Type B pancreatic cell (in vitro differentiated cells): ENCODE data around the gene OTOG. TPM values are rescaled to one million over a fixed set of nuclear protein-coding genes. Genes with fewer than 3 reads are reported as not detected.

Source experiments
- DNase-seq: peaks from one replicate; pipeline ENCODE4 v3.0.0; 2021; ENCODE audit warnings: mixed read lengths; ENCODE audit not compliant: unreplicated experiment; ENCODE audit errors: extremely low spot score
- H3K27ac Mint-ChIP-seq: 2 replicates; pipeline ENCODE4 v1.8.0; 2021; ENCODE audit warnings: mild to moderate bottlenecking, mixed read lengths
- H3K27me3 Mint-ChIP-seq: 2 replicates; pipeline ENCODE4 v1.8.0; 2021; ENCODE audit warnings: mixed read lengths
- H3K36me3 Mint-ChIP-seq: 2 replicates; pipeline ENCODE4 v1.8.0; 2021; ENCODE audit warnings: mixed read lengths
- H3K4me1 Mint-ChIP-seq: one replicate; pipeline ENCODE4 v1.8.0; 2021; ENCODE audit warnings: mixed read lengths; ENCODE audit not compliant: unreplicated experiment
- H3K4me3 Mint-ChIP-seq: 2 replicates; pipeline ENCODE4 v1.8.0; 2021; ENCODE audit warnings: mild to moderate bottlenecking, mixed read lengths
- H3K9me3 Mint-ChIP-seq: 2 replicates; pipeline ENCODE4 v1.8.0; 2021; ENCODE audit warnings: mixed read lengths
- CTCF ChIP-seq: fragments of 200-600 bp; sonication (generic); conservative IDR thresholded peaks from 2 replicates; pipeline ENCODE4 v1.5.0; 2021; ENCODE audit warnings: antibody characterized with exemption, mild to moderate bottlenecking
- total RNA-seq: library from RNA; stranded (reverse); gene quantifications from 2 replicates; pipeline ENCODE4 v1.2.1, GENCODE V29; 2021; ENCODE audit warnings: low replicate concordance

The OTOG gene
- total RNA-seq, 1 donor from 2014 or later = 1.5 TPM

- Mint-ChIP-seq H3K27ac (no peak overlapping the region), H3K27me3 (peaks cover 15% of the 10 kb centered on the region), H3K36me3 (no peaks in the 10 kb centered on the region), H3K9me3 (no peaks in the 10 kb centered on the region), H3K4me3 (no peak overlapping the region), H3K4me1 (peaks cover 5% of the 10 kb centered on the region)
- no peak for TF ChIP-seq CTCF
- DNase-seq = peak; percentile 50
Observed at GRCh38 chr11:17561111-17561415, 14.0 kb downstream of the OTOG start.

DNA sequence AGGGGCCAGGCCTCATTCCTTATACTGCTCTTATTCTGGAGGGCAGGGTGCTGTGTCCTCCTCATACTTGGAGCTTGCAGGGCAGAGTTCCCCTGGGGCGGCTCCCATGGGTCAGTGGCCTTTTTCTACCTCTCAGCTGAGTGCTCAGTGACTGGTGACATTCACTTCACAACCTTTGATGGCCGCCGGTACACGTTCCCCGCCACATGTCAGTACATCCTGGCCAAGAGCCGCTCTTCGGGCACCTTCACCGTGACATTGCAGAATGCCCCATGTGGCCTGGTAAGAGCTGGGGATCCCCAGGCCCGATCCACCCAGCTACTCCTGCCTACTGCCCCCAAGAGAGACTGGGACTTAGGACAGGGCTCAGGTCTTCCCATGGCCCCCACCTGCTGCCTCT is 14.5 kb downstream of the OTOG start:
- no peak for TF ChIP-seq CTCF
- no peaks in the 10 kb centered on the region for H3K9me3 Mint-ChIP-seq
- no peak overlapping the region for H3K4me3 Mint-ChIP-seq
- no peak overlapping the region for H3K27ac Mint-ChIP-seq
- no peaks in the 10 kb centered on the region for H3K36me3 Mint-ChIP-seq
- H3K4me1 Mint-ChIP-seq = peaks cover 5% of the 10 kb centered on the region
- DNase-seq = peak; percentile 50
- H3K27me3 Mint-ChIP-seq = peaks cover 15% of the 10 kb centered on the region

DNA sequence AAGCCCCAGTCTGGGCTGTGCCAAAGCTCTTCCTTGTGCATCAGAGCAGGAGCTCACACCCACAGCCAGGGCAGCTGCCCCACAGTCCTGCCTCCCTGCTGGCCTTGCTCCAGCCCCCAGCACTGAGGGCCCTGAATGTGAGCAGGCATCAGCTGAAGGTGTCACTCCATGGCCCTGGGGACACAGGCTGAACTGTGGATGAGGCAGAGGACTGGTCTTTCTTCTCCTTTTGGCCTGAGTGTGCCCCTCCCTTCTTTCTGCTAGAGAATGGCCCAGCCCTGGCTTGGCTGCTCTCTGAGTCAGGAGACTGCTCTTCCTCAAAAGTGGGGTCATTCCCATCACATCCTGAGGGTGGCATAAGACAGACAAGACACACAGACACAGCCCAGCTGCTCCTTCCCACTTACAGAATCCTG is 16.2 kb downstream of the OTOG start:
- no peaks in the 10 kb centered on the region for H3K9me3 Mint-ChIP-seq
- no peak for TF ChIP-seq CTCF
- H3K27me3 Mint-ChIP-seq = peaks cover 15% of the 10 kb centered on the region
- H3K27ac Mint-ChIP-seq = no peak overlapping the region
- H3K36me3 Mint-ChIP-seq = no peaks in the 10 kb centered on the region
- no peak overlapping the region for H3K4me3 Mint-ChIP-seq
- H3K4me1 Mint-ChIP-seq = peaks cover 5% of the 10 kb centered on the region
- peak; percentile 53 for DNase-seq

GRCh38 chr11:17563961-17564686 is 17.1 kb downstream of the OTOG start:
- peak; percentile 32 for DNase-seq

GRCh38 chr11:17564687-17565042 is 17.6 kb downstream of the OTOG start:
- no peaks in the 10 kb centered on the region for H3K36me3 Mint-ChIP-seq
- H3K4me3 Mint-ChIP-seq = no peak overlapping the region
- peaks cover 18% of the 10 kb centered on the region for H3K27me3 Mint-ChIP-seq
- H3K4me1 Mint-ChIP-seq = peaks cover 5% of the 10 kb centered on the region
- DNase-seq = no peak
- H3K27ac Mint-ChIP-seq = no peak overlapping the region
- peak; percentile 52 for TF ChIP-seq CTCF
- H3K9me3 Mint-ChIP-seq = no peaks in the 10 kb centered on the region

More at GRCh38 chr11:17563961-17564686, 17.1 kb downstream of the OTOG start:
- Mint-ChIP-seq H3K27ac (no peak overlapping the region), H3K27me3 (peaks cover 15% of the 10 kb centered on the region), H3K4me3 (no peak overlapping the region), H3K4me1 (peaks cover 5% of the 10 kb centered on the region), H3K9me3 (no peaks in the 10 kb centered on the region), H3K36me3 (no peaks in the 10 kb centered on the region)
- no peak for TF ChIP-seq CTCF

GRCh38 chr11:17568944-17569343 is 21.9 kb downstream of the OTOG start:
- Mint-ChIP-seq H3K27me3 (peaks cover 27% of the 10 kb centered on the region), H3K4me3 (no peak overlapping the region)
- DNase-seq = peak; percentile 40

More at GRCh38 chr11:17568944-17569343, 21.9 kb downstream of the OTOG start:
- no peaks in the 10 kb centered on the region for H3K9me3 Mint-ChIP-seq
- TF ChIP-seq CTCF = no peak
- H3K27ac Mint-ChIP-seq = no peak overlapping the region
- H3K4me1 Mint-ChIP-seq = peaks cover 5% of the 10 kb centered on the region
- no peaks in the 10 kb centered on the region for H3K36me3 Mint-ChIP-seq
